Measurements from ENCODE around the gene MTSS2. TPM values are rescaled to one million over a fixed set of nuclear protein-coding genes. Genes with fewer than 3 reads are reported as not detected.

The MTSS2 gene
- total RNA-seq, 2 experiments from 2014 or later, result 2.0 TPM

DNA sequence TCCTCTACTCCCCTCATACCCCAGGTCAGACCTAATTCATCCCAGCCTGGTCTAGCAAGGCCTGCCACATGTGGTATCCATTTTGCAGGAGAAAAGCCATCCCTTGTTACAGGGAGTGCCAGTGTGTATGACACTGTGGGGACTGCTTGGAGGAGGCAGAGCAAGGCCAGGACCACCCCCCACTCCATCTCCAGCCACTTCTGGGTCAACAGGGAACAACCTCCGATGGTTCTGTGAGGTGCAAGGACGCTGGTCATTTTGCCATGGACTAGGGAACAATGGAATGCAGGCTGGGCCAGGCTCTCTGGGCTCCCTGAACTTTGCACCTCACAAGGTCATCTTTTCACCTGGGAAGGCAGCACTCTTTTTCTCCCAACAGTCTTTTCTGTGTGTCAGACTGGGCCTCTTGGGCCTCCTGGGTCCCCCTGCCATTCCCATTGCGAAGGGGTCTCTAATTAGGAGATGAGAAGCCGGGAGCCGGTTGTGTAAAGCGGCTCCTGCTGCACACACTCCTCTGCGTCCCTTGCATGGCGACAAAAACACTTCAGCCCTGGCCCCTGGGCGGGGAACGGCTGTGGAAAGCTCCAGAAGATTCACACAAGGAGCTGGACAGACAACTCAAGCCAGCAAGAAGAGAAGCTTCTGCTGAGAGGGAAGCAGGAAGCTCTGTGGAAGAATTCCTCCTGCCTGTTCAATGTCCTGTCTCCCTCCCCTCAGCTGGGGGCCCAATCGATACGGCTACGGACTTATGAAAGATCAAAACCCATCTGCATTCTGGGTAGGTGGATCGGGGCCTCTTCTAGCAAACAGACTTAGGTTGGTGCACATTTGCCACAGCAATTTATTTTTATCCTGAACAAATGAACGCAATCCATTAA lies 38.5 kb upstream of the MTSS2 start:
- H3K9me3 Mint-ChIP-seq, result no peaks in the 10 kb centered on the region
- no peak for DNase-seq
- CTCF ChIA-PET, result interaction anchor here (1.2 kb wide), 1 partner anchor 47 kb away, joined by 6 read pairs; no protein-coding TSS in a partner anchor
- H3K36me3 Mint-ChIP-seq (ENCODE audit: low read depth), result peaks cover 12% of the 10 kb centered on the region
- H3K4me3 Mint-ChIP-seq, result no peak overlapping the region
- H3K4me1 Mint-ChIP-seq (ENCODE audit: low read depth), result peaks cover 5% of the 10 kb centered on the region
- intact Hi-C loops (cut with micrococcal nuclease), result no loop called here
- H3K27ac Mint-ChIP-seq, result no peak overlapping the region
- H3K27me3 Mint-ChIP-seq (ENCODE audit: low read depth), result no peaks in the 10 kb centered on the region

DNA sequence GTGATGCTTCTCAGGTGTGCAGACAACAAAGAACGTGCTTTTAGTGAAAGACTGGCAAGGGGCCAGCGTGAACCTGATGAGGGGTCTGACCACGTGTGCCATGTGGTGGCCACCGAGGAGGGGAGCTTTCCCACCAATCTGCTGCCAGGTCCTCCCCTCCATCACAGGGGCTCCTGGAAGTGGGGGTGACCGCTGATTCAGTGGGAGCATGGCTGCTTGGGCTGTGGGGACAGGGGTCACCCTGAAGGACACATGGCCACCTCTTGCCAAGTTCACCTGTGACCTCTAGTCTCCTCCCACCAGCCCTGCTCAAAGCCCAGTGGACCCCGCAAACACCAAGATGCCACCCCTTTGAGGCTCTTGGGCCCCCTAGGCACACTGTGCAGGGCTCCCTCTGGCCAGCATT lies 37.9 kb upstream of the MTSS2 start:
- Mint-ChIP-seq H3K27ac (no peak overlapping the region), H3K27me3 (ENCODE audit: low read depth) (no peaks in the 10 kb centered on the region), H3K4me3 (no peak overlapping the region), H3K4me1 (ENCODE audit: low read depth) (peaks cover 5% of the 10 kb centered on the region), H3K36me3 (ENCODE audit: low read depth) (peaks cover 13% of the 10 kb centered on the region), H3K9me3 (no peaks in the 10 kb centered on the region)
- DNase-seq, result no peak
- intact Hi-C loops (cut with micrococcal nuclease), result no loop called here
- CTCF ChIA-PET, result interaction anchor here (0.6 to 1.2 kb wide), 2 partner anchors 47 to 56 kb away, joined by 3 to 6 read pairs; no protein-coding TSS in a partner anchor

DNA sequence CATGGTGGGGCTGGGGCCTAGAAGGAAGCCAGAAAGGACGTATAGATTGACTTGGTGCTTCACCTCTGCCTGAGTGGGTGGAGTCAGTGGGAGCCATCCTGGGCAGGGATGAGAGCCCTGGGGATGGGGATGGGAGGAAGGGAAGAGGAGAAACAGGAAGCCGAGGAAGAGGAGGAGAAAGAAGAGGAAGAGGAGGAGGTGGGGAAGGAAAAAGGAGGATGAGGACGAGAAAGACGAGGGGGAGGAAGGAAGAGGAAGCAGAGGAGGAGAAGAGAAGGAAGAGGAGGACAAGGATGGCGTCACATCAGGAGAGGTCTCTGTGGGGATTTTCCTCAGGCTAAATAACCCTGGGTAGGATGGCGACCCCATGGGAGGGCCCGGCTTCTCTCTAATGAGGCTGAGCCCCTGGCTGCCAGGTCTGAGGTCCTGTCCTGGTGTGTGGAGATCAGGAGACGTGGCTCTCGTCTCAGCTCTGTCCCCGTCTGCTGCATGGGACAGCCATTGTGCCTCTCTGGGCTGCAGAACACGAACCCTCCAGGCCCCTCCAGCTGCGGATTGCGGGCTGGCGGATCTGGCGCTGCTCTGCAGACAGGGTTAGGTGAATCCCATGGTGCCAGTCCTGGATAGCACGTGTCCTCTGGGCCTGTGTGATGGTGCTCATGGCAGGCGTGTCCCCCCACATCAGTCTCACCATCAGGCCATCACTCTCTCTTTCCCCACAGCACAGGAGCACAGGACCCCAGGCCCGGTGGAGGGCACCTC lies 35.5 kb upstream of the MTSS2 start:
- Mint-ChIP-seq H3K4me3 (no peak overlapping the region), H3K36me3 (ENCODE audit: low read depth) (peaks cover 11% of the 10 kb centered on the region), H3K27me3 (ENCODE audit: low read depth) (no peaks in the 10 kb centered on the region), H3K4me1 (ENCODE audit: low read depth) (peaks cover 5% of the 10 kb centered on the region), H3K9me3 (no peaks in the 10 kb centered on the region), H3K27ac (peak overlapping the region; percentile 44)
- DNase-seq, result no peak
- intact Hi-C loops (cut with micrococcal nuclease), result no loop called here
- CTCF ChIA-PET, result interaction anchor here (1.3 kb wide), 1 partner anchor 50 kb away, joined by 7 read pairs; no protein-coding TSS in a partner anchor

DNA sequence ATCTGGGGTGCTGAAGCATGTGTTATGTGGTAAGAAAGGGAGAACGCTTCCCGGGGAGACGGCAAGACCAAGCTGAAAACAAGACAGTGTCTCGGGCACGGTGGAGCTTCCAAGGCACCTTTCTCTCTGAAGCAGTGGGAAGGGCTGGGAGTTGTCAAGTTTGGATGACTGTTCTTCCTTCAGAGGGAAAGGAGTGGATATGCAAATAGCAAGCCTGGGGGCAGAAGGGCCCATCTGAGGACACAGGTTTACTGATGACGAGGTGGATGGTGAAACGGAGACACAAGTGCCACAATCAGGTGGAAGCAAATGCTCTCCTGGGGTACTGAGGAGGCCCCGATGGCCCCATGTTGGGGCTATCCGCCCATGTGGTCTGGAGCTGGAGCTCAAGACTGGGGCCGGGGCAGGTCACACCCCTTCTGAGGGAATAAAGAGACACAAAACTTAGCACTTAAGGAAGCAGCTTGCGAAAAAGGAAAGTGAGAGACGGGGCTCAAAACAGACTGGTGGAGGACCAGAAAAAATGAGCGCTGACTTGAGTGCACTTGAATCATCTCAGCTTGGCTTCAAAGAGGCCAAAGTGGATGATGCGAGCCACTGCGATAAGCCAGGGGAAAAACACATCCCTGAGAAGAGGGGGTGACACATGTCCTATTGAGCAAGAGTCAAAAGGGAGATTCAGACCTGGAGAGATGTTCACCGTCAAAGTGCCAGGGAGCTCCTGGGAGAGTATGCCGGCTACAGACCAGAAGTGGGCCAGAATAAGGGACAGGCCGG lies 34.8 kb upstream of the MTSS2 start:
- Mint-ChIP-seq H3K9me3 (no peaks in the 10 kb centered on the region), H3K4me1 (ENCODE audit: low read depth) (peaks cover 5% of the 10 kb centered on the region), H3K27me3 (ENCODE audit: low read depth) (no peaks in the 10 kb centered on the region), H3K36me3 (ENCODE audit: low read depth) (peaks cover 11% of the 10 kb centered on the region), H3K4me3 (no peak overlapping the region), H3K27ac (no peak overlapping the region)
- peak; percentile 21 for DNase-seq
- intact Hi-C loops (cut with micrococcal nuclease), result no loop called here
- CTCF ChIA-PET, result interaction anchor here (1.3 kb wide), 1 partner anchor 50 kb away, joined by 7 read pairs; no protein-coding TSS in a partner anchor

DNA sequence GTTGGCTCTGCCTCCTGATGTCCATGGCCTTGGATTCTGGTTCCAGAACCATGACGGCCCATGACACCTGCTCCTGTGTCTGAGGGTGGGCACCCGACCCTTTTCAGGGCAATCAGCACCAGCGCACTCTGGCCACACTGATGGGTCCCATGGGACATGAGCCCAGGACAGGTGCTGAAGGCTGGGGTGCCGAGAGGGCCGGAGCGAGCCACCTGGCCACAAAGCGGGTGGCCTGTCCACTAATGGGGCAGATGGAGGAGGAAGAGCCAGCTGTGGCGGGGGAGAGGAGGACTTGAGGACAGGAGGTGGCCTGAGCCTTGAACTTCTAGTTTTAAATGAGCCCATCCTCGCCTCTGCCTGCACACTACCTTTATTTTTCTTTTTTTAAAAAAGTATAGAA lies 31.2 kb upstream of the MTSS2 start:
- Mint-ChIP-seq H3K27ac (no peak overlapping the region), H3K27me3 (ENCODE audit: low read depth) (no peaks in the 10 kb centered on the region), H3K4me1 (ENCODE audit: low read depth) (peaks cover 5% of the 10 kb centered on the region), H3K9me3 (no peaks in the 10 kb centered on the region), H3K4me3 (no peak overlapping the region), H3K36me3 (ENCODE audit: low read depth) (peaks cover 11% of the 10 kb centered on the region)
- CTCF ChIA-PET, result no interaction called here
- intact Hi-C loops (cut with micrococcal nuclease), result no loop called here
- DNase-seq, result no peak

DNA sequence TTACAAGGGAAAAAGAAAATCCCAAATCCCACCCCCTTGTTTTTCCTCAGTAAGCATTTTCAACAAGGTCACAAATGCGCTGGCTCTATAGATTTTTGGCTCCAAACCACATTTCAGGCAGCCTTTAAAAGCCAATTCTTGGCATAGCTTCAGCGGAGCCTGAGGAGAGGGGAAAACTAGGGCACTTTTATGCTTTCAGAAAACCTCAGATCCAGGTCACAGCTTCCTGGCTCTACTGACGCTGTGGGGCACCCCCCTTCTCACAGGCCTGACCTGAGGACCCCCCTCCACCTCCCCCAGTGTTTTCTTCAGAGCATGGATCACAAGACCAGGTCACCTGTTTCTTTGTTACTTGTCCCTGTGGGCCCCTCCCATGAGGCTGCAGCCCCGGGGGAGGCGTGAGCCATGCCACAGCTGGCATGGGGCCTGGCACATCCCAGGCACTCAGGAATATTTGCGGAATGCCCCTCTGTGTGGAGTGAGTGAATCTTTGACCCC lies 30.1 kb upstream of the MTSS2 start:
- Mint-ChIP-seq H3K36me3 (ENCODE audit: low read depth) (peaks cover 8% of the 10 kb centered on the region), H3K4me1 (ENCODE audit: low read depth) (peaks cover 3% of the 10 kb centered on the region), H3K27ac (no peak overlapping the region), H3K9me3 (no peaks in the 10 kb centered on the region), H3K4me3 (no peak overlapping the region), H3K27me3 (ENCODE audit: low read depth) (no peaks in the 10 kb centered on the region)
- DNase-seq, result no peak
- CTCF ChIA-PET, result no interaction called here
- intact Hi-C loops (cut with micrococcal nuclease), result no loop called here

DNA sequence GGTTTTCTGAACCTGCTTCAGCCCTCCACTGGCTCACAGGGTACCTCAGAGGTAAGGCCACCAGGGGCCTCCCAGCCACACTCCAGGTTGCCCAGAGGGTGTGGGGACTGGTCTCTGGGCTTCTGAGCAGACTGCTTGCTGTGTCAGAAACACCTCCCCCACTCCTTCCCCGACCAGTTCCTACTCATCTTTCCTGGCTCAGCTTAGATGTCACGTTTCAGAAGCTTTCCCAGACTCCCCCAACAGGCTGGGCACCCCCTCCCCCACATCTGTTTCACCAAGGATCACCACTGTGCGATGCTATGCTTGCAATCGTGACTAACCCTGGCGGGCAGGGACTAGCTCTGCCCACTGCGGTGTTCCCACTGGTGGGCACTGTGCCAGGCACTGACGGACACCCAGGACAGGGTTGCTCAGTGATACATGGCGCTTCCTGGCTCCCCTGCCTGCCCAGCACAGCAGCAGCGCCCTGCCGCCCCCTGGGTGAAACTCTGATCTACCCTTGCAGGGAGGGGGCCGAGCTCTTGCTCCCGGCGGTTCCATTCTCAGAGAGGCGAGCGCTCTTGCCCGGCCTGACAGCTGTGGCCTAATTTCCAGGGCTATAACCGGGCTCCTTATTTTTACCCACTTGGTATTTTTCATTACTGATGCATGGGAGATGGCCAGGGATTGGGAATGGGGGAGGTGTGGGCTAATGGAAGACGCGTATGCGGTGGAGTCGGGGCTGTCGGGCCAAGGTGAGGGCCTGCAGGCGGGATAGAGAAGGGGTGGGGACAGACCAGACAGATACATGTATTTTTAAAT lies 29.4 kb upstream of the MTSS2 start:
- no peak for DNase-seq
- Mint-ChIP-seq H3K27me3 (ENCODE audit: low read depth) (no peaks in the 10 kb centered on the region), H3K4me3 (no peak overlapping the region), H3K4me1 (ENCODE audit: low read depth) (no peaks in the 10 kb centered on the region), H3K27ac (no peak overlapping the region), H3K9me3 (no peaks in the 10 kb centered on the region), H3K36me3 (ENCODE audit: low read depth) (peaks cover 4% of the 10 kb centered on the region)
- CTCF ChIA-PET, result interaction anchor here (1.2 kb wide), 1 partner anchor 56 kb away, joined by 6 read pairs; no protein-coding TSS in a partner anchor
- intact Hi-C loops (cut with micrococcal nuclease), result no loop called here

DNA sequence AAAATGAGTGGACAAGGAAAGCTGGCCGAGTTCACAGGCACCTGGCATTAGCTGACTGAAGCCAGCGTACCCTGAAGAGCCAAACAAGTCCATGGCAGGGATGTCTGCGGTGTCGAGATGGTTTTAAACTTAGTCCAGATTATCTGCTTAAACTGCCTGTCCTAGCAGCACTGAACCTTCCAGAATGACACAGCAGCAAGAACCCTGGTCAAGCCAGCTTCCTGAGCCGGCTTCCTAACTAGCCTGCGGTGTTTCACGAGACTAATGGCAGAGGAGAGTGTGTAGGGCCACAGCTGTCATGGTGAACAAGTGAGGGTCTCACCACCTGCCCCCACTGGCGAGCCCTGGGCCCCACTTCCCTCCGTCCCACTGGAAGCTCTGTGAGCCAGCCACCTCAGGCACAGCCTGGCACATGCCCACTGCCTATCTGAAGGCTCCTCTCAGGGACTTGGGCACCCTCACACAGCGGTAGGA lies 28.8 kb upstream of the MTSS2 start:
- CTCF ChIA-PET, result interaction anchor here (1.2 kb wide), 1 partner anchor 57 kb away, joined by 6 read pairs; no protein-coding TSS in a partner anchor
- no peaks in the 10 kb centered on the region for H3K9me3 Mint-ChIP-seq
- no peak overlapping the region for H3K27ac Mint-ChIP-seq
- no peaks in the 10 kb centered on the region for H3K4me1 Mint-ChIP-seq (ENCODE audit: low read depth)
- intact Hi-C loops (cut with micrococcal nuclease), result no loop called here
- H3K36me3 Mint-ChIP-seq (ENCODE audit: low read depth), result peaks cover 2% of the 10 kb centered on the region
- no peak for DNase-seq
- no peaks in the 10 kb centered on the region for H3K27me3 Mint-ChIP-seq (ENCODE audit: low read depth)
- no peak overlapping the region for H3K4me3 Mint-ChIP-seq

DNA sequence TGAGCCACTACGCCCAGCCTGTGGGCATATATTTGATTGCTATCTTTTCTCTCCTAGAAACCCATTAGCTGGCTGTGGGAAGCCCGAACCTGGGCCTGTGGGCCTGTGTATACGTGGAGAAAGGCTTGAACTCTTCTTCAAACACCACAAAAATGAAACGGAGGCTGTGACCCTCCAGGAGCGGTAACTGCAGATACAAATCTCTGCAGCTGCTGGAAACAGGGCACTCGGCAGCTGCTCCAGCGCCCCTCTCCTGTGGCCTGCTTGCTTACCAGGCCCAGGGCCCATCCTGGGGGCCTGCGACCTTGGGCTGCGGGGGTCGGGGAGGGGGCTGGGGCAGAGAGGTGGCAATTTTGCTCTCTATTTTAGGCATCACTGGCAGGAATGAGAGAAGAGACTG lies 28.0 kb upstream of the MTSS2 start:
- Mint-ChIP-seq H3K36me3 (ENCODE audit: low read depth) (no peaks in the 10 kb centered on the region), H3K4me3 (no peak overlapping the region), H3K4me1 (ENCODE audit: low read depth) (no peaks in the 10 kb centered on the region), H3K27me3 (ENCODE audit: low read depth) (no peaks in the 10 kb centered on the region), H3K9me3 (no peaks in the 10 kb centered on the region), H3K27ac (no peak overlapping the region)
- DNase-seq, result no peak
- CTCF ChIA-PET, result no interaction called here
- intact Hi-C loops (cut with micrococcal nuclease), result no loop called here

DNA sequence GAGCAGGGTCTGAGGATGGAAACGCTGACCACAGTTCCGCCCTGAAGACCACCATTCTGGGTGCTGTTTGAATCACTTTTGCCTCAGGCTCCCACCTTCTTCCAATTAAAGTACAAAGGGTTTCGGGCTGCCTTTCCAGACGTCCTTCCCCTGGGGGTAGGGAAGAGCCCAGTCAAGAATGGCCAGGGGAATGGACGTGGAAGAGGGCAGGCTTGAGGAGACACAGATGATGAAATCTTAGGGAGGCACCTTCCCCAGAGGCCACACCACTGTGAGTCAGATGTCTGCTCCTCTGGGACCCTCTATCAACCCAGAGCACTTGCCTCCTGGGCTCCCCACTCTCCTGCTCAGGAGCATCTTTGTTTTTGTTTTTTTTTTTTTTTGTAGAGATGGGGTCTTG lies 27.5 kb upstream of the MTSS2 start:
- CTCF ChIA-PET, result no interaction called here
- H3K36me3 Mint-ChIP-seq (ENCODE audit: low read depth), result no peaks in the 10 kb centered on the region
- no peaks in the 10 kb centered on the region for H3K9me3 Mint-ChIP-seq
- no peaks in the 10 kb centered on the region for H3K4me1 Mint-ChIP-seq (ENCODE audit: low read depth)
- DNase-seq, result no peak
- no peaks in the 10 kb centered on the region for H3K27me3 Mint-ChIP-seq (ENCODE audit: low read depth)
- no peak overlapping the region for H3K4me3 Mint-ChIP-seq
- H3K27ac Mint-ChIP-seq, result no peak overlapping the region
- intact Hi-C loops (cut with micrococcal nuclease), result no loop called here

DNA sequence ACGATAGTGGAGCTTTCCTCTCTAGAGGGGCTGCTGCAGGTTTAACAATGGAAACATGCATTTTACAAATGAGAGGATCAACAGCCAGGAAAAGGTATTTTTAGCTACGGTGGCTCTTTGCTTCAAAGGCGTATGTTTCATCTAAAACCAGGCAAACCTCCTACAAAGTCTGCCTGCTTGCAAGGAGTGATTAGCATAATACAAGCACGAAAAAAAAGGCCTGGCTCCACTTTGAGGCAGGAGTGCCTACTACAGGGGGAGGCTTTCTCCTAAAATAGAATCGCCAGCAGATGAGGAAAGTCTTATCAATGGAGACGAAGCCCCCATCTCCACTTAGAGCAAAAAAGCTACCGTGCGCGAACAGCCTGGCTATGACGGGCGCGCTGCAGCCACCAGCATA lies 27.1 kb upstream of the MTSS2 start:
- Mint-ChIP-seq H3K27ac (no peak overlapping the region), H3K36me3 (ENCODE audit: low read depth) (no peaks in the 10 kb centered on the region), H3K27me3 (ENCODE audit: low read depth) (no peaks in the 10 kb centered on the region), H3K4me3 (no peak overlapping the region), H3K9me3 (no peaks in the 10 kb centered on the region), H3K4me1 (ENCODE audit: low read depth) (no peaks in the 10 kb centered on the region)
- no peak for DNase-seq
- intact Hi-C loops (cut with micrococcal nuclease), result no loop called here
- CTCF ChIA-PET, result no interaction called here

All from activated naive CD4-positive, alpha-beta T cell treated with anti-CD3 and anti-CD28 coated beads for 36 hours (primary cell).